Measurements from ENCODE around the gene FOLR1.

Gene FOLR1

DNA sequence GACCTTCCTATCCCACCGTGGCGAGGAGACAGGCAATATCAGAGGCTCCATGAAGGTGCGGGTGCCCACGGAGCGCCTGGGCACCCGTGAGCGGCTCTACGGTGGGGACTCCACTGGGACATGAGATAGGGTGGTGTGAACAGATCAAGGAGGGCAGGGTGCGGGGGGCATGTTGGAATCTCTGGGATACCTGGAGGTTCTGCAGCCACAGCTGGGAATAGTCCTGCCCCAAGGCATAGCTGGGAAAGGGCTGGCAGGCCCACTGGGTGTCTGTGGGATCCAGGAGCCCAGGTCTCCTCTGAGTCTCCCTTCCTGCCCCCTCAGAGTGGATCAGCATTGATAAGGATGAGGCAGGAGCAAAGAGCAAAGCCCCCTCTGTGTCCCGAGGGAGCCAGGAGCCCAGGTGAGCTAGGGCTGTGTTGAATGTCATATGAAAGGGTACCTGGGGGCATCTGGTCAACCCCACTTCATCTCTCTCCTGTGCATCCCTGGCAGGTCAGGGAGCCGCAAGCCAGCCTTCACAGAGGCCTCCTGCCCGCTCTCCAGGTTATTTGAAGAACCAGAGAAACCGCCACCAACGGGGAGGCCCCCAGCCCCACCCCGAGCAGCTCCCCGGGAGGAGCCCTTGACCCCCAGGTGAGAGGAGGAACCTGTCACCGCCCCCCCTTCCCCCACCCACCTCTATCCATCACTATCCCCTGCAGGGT, 43.6 kb downstream of the FOLR1 start:
- no peak for TF ChIP-seq HDGF (IDR thresholded peaks at IDR 0.05; ENCODE audit: borderline replicate concordance)
- TF ChIP-seq, protein P1, sequence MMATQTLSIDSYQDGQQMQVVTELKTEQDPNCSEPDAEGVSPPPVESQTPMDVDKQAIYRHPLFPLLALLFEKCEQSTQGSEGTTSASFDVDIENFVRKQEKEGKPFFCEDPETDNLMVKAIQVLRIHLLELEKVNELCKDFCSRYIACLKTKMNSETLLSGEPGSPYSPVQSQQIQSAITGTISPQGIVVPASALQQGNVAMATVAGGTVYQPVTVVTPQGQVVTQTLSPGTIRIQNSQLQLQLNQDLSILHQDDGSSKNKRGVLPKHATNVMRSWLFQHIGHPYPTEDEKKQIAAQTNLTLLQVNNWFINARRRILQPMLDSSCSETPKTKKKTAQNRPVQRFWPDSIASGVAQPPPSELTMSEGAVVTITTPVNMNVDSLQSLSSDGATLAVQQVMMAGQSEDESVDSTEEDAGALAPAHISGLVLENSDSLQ (IDR thresholded peaks at IDR 0.05): no peak
- ChIA-PET CTCF (interaction anchor here (0.6 to 1.8 kb wide), 3 partner anchors 12 to 168 kb away, joined by 3 to 7 read pairs (median 3); no protein-coding TSS in a partner anchor), POLR2A (interaction anchor here (5.8 kb wide), 1 partner anchor 12 kb away, joined by 45 read pairs; the partner anchor contains the start of gene INPPL1)
- DNase-seq (ENCODE audit: extremely low spot score): no peak

DNA sequence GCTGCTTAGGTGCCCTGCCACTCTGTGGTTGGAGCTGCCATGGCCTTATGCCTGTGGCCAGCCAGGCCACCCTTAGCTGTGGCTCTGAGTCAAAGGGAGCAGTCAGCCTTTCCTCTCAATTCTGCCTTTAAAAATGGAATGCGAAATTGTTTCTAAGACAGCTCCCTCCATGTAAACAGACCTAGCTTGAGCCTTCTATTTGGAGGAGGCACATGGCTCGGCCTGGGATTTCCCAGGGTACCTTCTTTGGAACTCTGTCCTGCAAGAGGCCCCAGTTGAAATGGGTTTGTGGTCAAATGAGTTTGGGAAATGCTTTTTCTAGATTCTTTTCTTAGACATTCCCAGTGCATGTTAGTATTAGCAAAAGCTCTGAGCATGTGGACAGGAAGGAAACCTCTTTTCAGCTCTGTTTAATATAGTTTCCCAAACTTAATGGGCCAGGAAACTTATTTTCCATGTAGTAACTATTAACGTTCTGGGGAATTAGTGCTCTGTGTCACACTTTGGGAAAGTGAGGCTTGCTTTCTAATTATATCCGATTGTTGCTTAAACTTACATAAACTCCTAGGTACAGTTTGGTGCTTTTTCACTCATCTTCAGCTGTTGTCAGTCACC, 44.2 kb downstream of the FOLR1 start:
- ChIA-PET POLR2A (interaction anchor here (5.8 kb wide), 1 partner anchor 12 kb away, joined by 45 read pairs; the partner anchor contains the start of gene INPPL1), CTCF (interaction anchor here (0.6 to 1.8 kb wide), 4 partner anchors 13 to 195 kb away, joined by 3 to 7 read pairs (median 3); no protein-coding TSS in a partner anchor)
- TF ChIP-seq SP1 (IDR thresholded peaks at IDR 0.05) (no peak), TARDBP (IDR thresholded peaks at IDR 0.05) (no peak), BHLHE40 (IDR thresholded peaks at IDR 0.05; ENCODE audit: borderline replicate concordance) (no peak), ARNT (IDR thresholded peaks at IDR 0.05) (no peak), ELF4 (IDR thresholded peaks at IDR 0.05) (no peak), CTBP1 (IDR thresholded peaks at IDR 0.05; ENCODE audit: borderline replicate concordance) (no peak), FOXA1 (IDR thresholded peaks at IDR 0.05) (no peak), SUZ12 (IDR thresholded peaks at IDR 0.05) (no peak)
- no peak for DNase-seq (ENCODE audit: extremely low spot score)

DNA sequence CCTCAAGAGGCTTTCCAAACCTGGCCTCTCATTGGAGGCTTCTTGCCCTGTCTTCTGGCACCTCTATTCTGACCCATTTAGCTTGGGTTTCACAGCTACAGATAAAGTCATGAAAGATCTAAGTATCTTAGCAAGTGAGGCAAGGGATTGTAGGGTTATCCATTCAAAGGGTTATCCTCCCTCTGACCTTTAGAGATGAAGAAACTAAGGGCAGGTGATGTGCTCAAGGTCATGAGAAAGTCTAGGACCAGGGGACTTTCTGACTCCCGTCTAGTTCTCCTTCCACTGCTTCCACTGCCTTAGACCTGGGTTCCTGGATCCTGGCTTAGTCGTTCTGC, 44.8 kb downstream of the FOLR1 start:
- TF ChIP-seq FOXA1 (IDR thresholded peaks at IDR 0.05): no peak
- no peak for TF ChIP-seq CTBP1 (IDR thresholded peaks at IDR 0.05; ENCODE audit: borderline replicate concordance)
- TF ChIP-seq ELF4 (IDR thresholded peaks at IDR 0.05): no peak
- no peak for TF ChIP-seq SUZ12 (IDR thresholded peaks at IDR 0.05)
- TF ChIP-seq, protein P1 (IDR thresholded peaks at IDR 0.05): no peak
- no peak for TF ChIP-seq FOXM1 (IDR thresholded peaks at IDR 0.05; ENCODE audit: borderline replicate concordance)
- no peak for TF ChIP-seq ARNT (IDR thresholded peaks at IDR 0.05)
- no peak for TF ChIP-seq TARDBP (IDR thresholded peaks at IDR 0.05)
- TF ChIP-seq FOXK2 (IDR thresholded peaks at IDR 0.05): no peak
- TF ChIP-seq LEF1 (IDR thresholded peaks at IDR 0.05; ENCODE audit: borderline replicate concordance): no peak
- ChIA-PET POLR2A (interaction anchor here (5.8 kb wide), 1 partner anchor 13 kb away, joined by 45 read pairs; the partner anchor contains the start of gene INPPL1), CTCF (interaction anchor here (0.7 to 1.8 kb wide), 3 partner anchors 14 to 194 kb away, joined by 3 to 7 read pairs (median 3); no protein-coding TSS in a partner anchor)
- no peak for DNase-seq (ENCODE audit: extremely low spot score)

DNA sequence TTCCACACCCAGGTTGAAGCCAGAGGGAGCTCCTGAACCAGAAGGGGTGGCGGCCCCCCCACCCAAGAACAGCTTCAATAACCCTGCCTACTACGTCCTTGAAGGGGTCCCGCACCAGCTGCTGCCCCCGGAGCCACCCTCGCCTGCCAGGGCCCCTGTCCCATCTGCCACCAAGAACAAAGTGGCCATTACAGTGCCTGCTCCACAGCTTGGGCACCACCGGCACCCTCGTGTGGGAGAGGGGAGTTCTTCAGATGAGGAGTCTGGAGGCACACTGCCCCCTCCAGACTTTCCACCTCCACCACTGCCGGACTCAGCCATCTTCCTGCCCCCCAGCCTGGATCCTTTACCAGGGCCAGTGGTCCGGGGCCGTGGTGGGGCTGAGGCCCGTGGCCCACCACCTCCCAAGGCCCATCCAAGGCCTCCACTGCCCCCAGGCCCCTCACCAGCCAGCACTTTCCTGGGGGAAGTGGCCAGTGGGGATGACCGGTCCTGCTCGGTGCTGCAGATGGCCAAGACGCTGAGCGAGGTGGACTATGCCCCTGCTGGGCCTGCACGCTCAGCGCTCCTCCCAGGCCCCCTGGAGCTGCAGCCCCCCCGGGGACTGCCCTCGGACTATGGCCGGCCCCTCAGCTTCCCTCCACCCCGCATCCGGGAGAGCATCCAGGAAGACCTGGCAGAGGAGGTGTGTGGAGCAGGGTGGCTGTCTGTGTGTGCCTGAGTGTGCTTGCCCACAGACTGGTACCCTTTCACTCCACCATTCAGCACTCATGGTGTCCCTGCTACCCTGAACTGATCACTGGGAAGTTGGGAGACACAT, 45.4 kb downstream of the FOLR1 start:
- TF ChIP-seq SP1 (IDR thresholded peaks at IDR 0.05) (no peak), FOXA1 (IDR thresholded peaks at IDR 0.05) (no peak), LEF1 (IDR thresholded peaks at IDR 0.05; ENCODE audit: borderline replicate concordance) (no peak), ARNT (IDR thresholded peaks at IDR 0.05) (no peak), BHLHE40 (IDR thresholded peaks at IDR 0.05; ENCODE audit: borderline replicate concordance) (no peak), FOXM1 (IDR thresholded peaks at IDR 0.05; ENCODE audit: borderline replicate concordance) (no peak), ZNF384 (IDR thresholded peaks at IDR 0.05) (no peak), L3MBTL2 (conservative IDR thresholded peaks at IDR 0.05) (no peak), TARDBP (IDR thresholded peaks at IDR 0.05) (no peak), HDGF (IDR thresholded peaks at IDR 0.05; ENCODE audit: borderline replicate concordance) (no peak), SUZ12 (IDR thresholded peaks at IDR 0.05) (no peak), NFRKB (IDR thresholded peaks at IDR 0.05) (no peak), FOXK2 (IDR thresholded peaks at IDR 0.05) (no peak), CTBP1 (IDR thresholded peaks at IDR 0.05; ENCODE audit: borderline replicate concordance) (no peak), ELF4 (IDR thresholded peaks at IDR 0.05) (no peak)
- TF ChIP-seq, protein P1 (IDR thresholded peaks at IDR 0.05): no peak
- ChIA-PET CTCF (interaction anchor here (0.6 to 1.8 kb wide), 5 partner anchors 11 to 212 kb away, joined by 3 to 7 read pairs (median 5); no protein-coding TSS in a partner anchor), POLR2A (interaction anchor here (5.8 kb wide), 1 partner anchor 13 kb away, joined by 45 read pairs; the partner anchor contains the start of gene INPPL1)
- DNase-seq (ENCODE audit: extremely low spot score): no peak

DNA sequence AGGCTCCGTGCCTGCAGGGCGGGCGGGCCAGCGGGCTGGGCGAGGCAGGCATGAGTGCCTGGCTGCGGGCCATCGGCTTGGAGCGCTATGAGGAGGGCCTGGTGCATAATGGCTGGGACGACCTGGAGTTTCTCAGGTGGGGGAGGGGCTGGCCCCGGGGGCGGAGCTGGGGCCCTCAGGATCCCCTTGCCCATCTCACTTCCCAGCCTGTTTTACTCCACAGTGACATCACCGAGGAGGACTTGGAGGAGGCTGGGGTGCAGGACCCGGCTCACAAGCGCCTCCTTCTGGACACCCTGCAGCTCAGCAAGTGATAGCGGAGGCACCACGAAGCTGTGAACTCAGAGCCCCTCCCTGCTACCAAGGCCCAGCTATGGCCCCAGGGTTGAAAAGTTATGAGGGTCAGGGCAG, 46.1 kb downstream of the FOLR1 start:
- CTCF ChIA-PET: interaction anchor here (0.6 to 1.6 kb wide), 5 partner anchors 11 to 213 kb away, joined by 3 to 7 read pairs (median 3); no protein-coding TSS in a partner anchor
- DNase-seq (ENCODE audit: extremely low spot score): peak; percentile 85
- TF ChIP-seq, protein P1 (IDR thresholded peaks at IDR 0.05): no peak
- no peak for TF ChIP-seq LEF1 (IDR thresholded peaks at IDR 0.05; ENCODE audit: borderline replicate concordance)
- TF ChIP-seq ARNT (IDR thresholded peaks at IDR 0.05): no peak
- TF ChIP-seq CTBP1 (IDR thresholded peaks at IDR 0.05; ENCODE audit: borderline replicate concordance): no peak
- no peak for TF ChIP-seq FOXK2 (IDR thresholded peaks at IDR 0.05)
- TF ChIP-seq BHLHE40 (IDR thresholded peaks at IDR 0.05; ENCODE audit: borderline replicate concordance): no peak
- no peak for TF ChIP-seq L3MBTL2 (conservative IDR thresholded peaks at IDR 0.05)
- TF ChIP-seq ZNF384 (IDR thresholded peaks at IDR 0.05): no peak
- no peak for TF ChIP-seq NFRKB (IDR thresholded peaks at IDR 0.05)
- POLR2A ChIA-PET: interaction anchor here (5.8 kb wide), 1 partner anchor 14 kb away, joined by 45 read pairs; the partner anchor contains the start of gene INPPL1
